OCI-LY7 (cell line): ENCODE results near the gene PDGFB. TPM values are rescaled to one million over a fixed set of nuclear protein-coding genes. Genes with fewer than 3 reads are reported as not detected.

ENCODE experiments used
- BruUV-seq: library from RNA; stranded (reverse); fragments of 400-500 nt; replicated peaks from 2 replicates; lab custom pipeline; 2021; lab: Mats Ljungman, UMichigan
- CTCF ChIA-PET: fragments of 300-600 bp; sonication (Branson Sonifier 250); formaldehyde crosslinking; loops from one replicate; lab custom pipeline; 2022; ENCODE audit warnings: antibody characterized with exemption; ENCODE audit not compliant: unreplicated experiment; lab: Charles Lee
- POLR2A ChIA-PET: fragments of 300-600 bp; sonication (Branson Sonifier 250); formaldehyde crosslinking; loops from one replicate; lab custom pipeline; 2022; ENCODE audit warnings: antibody characterized with exemption; lab: Charles Lee
- DNase-seq: peaks from one replicate; pipeline ENCODE4 v3.0.0-alpha.2; 2015; ENCODE audit warnings: low spot score
- H2AFZ ChIP-seq: fragments of 200-600 bp; sonication (generic), shearing (Covaris generic); 2 replicates; pipeline ENCODE4 v1.6.1; 2014; ENCODE audit warnings: mild to moderate bottlenecking, antibody characterized with exemption, low read length, moderate library complexity
- H3K27ac ChIP-seq: fragments of 200-600 bp; sonication (generic); 2 replicates; pipeline ENCODE4 v1.5.1; 2014; ENCODE audit warnings: mixed run types, low read depth, mild to moderate bottlenecking, moderate library complexity, low read length, inconsistent platforms; ENCODE audit not compliant: poor library complexity, severe bottlenecking
- H3K36me3 ChIP-seq: fragments of 200-600 bp; sonication (generic); 2 replicates; pipeline ENCODE4 v1.6.1; 2014; ENCODE audit warnings: mild to moderate bottlenecking, antibody characterized with exemption, low read length, moderate library complexity, mixed read lengths; ENCODE audit not compliant: insufficient read depth
- H3K4me1 ChIP-seq: fragments of 200-600 bp; sonication (generic); 2 replicates; pipeline ENCODE4 v1.5.1; 2014; ENCODE audit warnings: mild to moderate bottlenecking, low read length; ENCODE audit not compliant: insufficient read depth, poor library complexity, severe bottlenecking
- H3K4me2 ChIP-seq: fragments of 200-600 bp; sonication (generic); 2 replicates; pipeline ENCODE4 v1.6.1; 2014; ENCODE audit warnings: mild to moderate bottlenecking, low read length
- H3K4me3 ChIP-seq: fragments of 200-600 bp; sonication (generic); 2 replicates; pipeline ENCODE4 v1.5.1; 2014; ENCODE audit warnings: mild to moderate bottlenecking, low read depth, low read length; ENCODE audit not compliant: poor library complexity, severe bottlenecking
- H3K79me2 ChIP-seq: fragments of 200-600 bp; sonication (generic); 2 replicates; pipeline ENCODE4 v1.6.1; 2016; ENCODE audit warnings: low read depth, mild to moderate bottlenecking, low read length, moderate library complexity, mixed read lengths; ENCODE audit not compliant: insufficient read depth
- H3K9me2 ChIP-seq: fragments of 200-600 bp; sonication (generic); 2 replicates; pipeline ENCODE4 v1.6.1; 2016; ENCODE audit warnings: mild to moderate bottlenecking, low read length, mixed read lengths; ENCODE audit not compliant: insufficient read depth
- H3K9me3 ChIP-seq: fragments of 200-600 bp; sonication (generic); 2 replicates; pipeline ENCODE4 v1.6.1; 2014; ENCODE audit warnings: mild to moderate bottlenecking, mixed run types, low read length, mixed read lengths
- H4K20me1 ChIP-seq: fragments of 200-600 bp; sonication (generic); 2 replicates; pipeline ENCODE4 v1.6.1; 2014; ENCODE audit warnings: mild to moderate bottlenecking, antibody characterized with exemption, low read length, moderate library complexity, mixed read lengths; ENCODE audit not compliant: insufficient read depth
- CTCF ChIP-seq: fragments of 200-600 bp; sonication (generic); conservative IDR thresholded peaks from 2 replicates; pipeline ENCODE4 v1.5.1; 2014; ENCODE audit warnings: mild to moderate bottlenecking, antibody characterized with exemption, low read length, moderate library complexity, mixed read lengths
- EZH2phosphoT487 ChIP-seq: fragments of 200-600 bp; sonication (generic); IDR thresholded peaks from 2 replicates; pipeline ENCODE4 v1.6.1; 2018; ENCODE audit warnings: low read depth, borderline replicate concordance, mild to moderate bottlenecking, mixed run types, antibody characterized with exemption, low read length, moderate library complexity, mixed read lengths
- intact Hi-C: fragments of 100-400 bp; cut with micrococcal nuclease; formaldehyde crosslinking; loops from one replicate; pipeline ENCODE4 v1.10.0; 2022; ENCODE audit not compliant: unreplicated experiment
- total RNA-seq, 2 experiments: library from RNA; depleted of rRNA in 1 of 2; stranded (reverse); fragments of >200 nt in 1 of 2; shearing (Covaris generic) in 1 of 2; gene quantifications; 2 replicates each; pipeline ENCODE4 v1.2.3, GENCODE V29; 2014 to 2022

PDGFB gene
- total RNA-seq, 2 experiments from 2014 or later, result 0.27 TPM; not detected in 1

- no peak for DNase-seq
- H3K9me3 ChIP-seq, result peaks cover 4% of the 10 kb centered on the region; the same call in 1 of the 2 replicates
- H2AFZ ChIP-seq, result no peak overlapping the region
- H3K79me2 ChIP-seq, result no peaks in the 10 kb centered on the region
- H3K4me3 ChIP-seq, result no peak overlapping the region
- H3K4me2 ChIP-seq, result no peak overlapping the region
- no peaks in the 10 kb centered on the region for H3K4me1 ChIP-seq
- no peak overlapping the region for H3K27ac ChIP-seq
- ChIA-PET CTCF (no interaction called here), POLR2A (no interaction called here)
- no peaks in the 10 kb centered on the region for H4K20me1 ChIP-seq
- intact Hi-C loops, result no loop called here
- BruUV-seq, result no TSS peak
- no peak for TF ChIP-seq EZH2phosphoT487
- TF ChIP-seq CTCF, result no peak
- no peaks in the 10 kb centered on the region for H3K36me3 ChIP-seq
- H3K9me2 ChIP-seq, result no peaks in the 10 kb centered on the region
Measured at GRCh38 chr22:39223091-39223710, 21.6 kb downstream of the PDGFB start.

GRCh38 chr22:39221999-39222686 is 22.6 kb downstream of the PDGFB start:
- BruUV-seq, result no TSS peak
- Histone ChIP-seq H3K4me2 (no peak overlapping the region), H3K4me3 (no peak overlapping the region), H3K9me3 (peaks cover 4% of the 10 kb centered on the region; the same call in 1 of the 2 replicates), H3K4me1 (no peaks in the 10 kb centered on the region), H2AFZ (no peak overlapping the region), H4K20me1 (no peaks in the 10 kb centered on the region), H3K27ac (no peak overlapping the region), H3K9me2 (no peaks in the 10 kb centered on the region), H3K36me3 (no peaks in the 10 kb centered on the region), H3K79me2 (no peaks in the 10 kb centered on the region)
- intact Hi-C loops, result no loop called here
- POLR2A ChIA-PET, result no interaction called here
- CTCF ChIA-PET, result no interaction called here
- TF ChIP-seq CTCF (no peak), EZH2phosphoT487 (no peak)
- DNase-seq, result no peak
